Heart right ventricle (tissue), 16 donors: ENCODE results near the gene TRIM44. TPM values are rescaled to one million over a fixed set of nuclear protein-coding genes. Genes with fewer than 3 reads are reported as not detected.

Experiments used
- ATAC-seq, 8 donors: fragments of 200-7000 bp; cut with Tn5 transposase; one replicate each; pipeline ENCODE4 v1.9.1; 2020; ENCODE audit warnings: mild to moderate bottlenecking in 8 of 8, moderate library complexity in 8 of 8, moderate number of reproducible peaks in 1 of 8
- DNase-seq, 2 donors: peaks; one replicate each; pipeline ENCODE4 v3.0.0-alpha.2; 2020
- H3K27ac ChIP-seq, 10 donors: fragments of 200-600 bp; sonication (generic) in 2 of 10; one replicate each; pipeline versions ENCODE4 v1.5.0 to v1.8.0; 2020 to 2022; ENCODE audit warnings: mild to moderate bottlenecking in 3 of 10
- H3K27me3 ChIP-seq, 7 donors: fragments of 200-600 bp; one replicate each; pipeline ENCODE4 v1.8.0; 2021 to 2022; ENCODE audit warnings: mild to moderate bottlenecking in 2 of 7
- H3K36me3 ChIP-seq, 9 donors: fragments of 200-600 bp; sonication (generic) in 1 of 9; one replicate each; pipeline versions ENCODE4 v1.5.0 to v1.8.0; 2020 to 2022; ENCODE audit warnings: mild to moderate bottlenecking in 2 of 9
- H3K4me1 ChIP-seq, 9 donors: fragments of 200-600 bp; sonication (generic) in 1 of 9; one replicate each; pipeline versions ENCODE4 v1.5.0 to v1.8.0; 2020 to 2022; ENCODE audit warnings: mild to moderate bottlenecking in 4 of 9
- H3K4me3 ChIP-seq, 10 donors: fragments of 200-600 bp; sonication (generic) in 2 of 10; one replicate each; pipeline versions ENCODE4 v1.5.0 to v1.8.0; 2020 to 2022; ENCODE audit warnings: mild to moderate bottlenecking in 7 of 10, moderate library complexity in 2 of 10
- H3K9me3 ChIP-seq, 11 donors: fragments of 200-600 bp in 10 of 11; sonication (generic) in 2 of 11; one replicate each; pipeline versions ENCODE4 v1.5.0 to v1.8.0; 2013 to 2022; ENCODE audit warnings: mild to moderate bottlenecking in 2 of 11, control low read depth in 1 of 11, moderate library complexity in 1 of 11
- CTCF ChIP-seq, 9 donors: fragments of 200-600 bp; sonication (generic) in 2 of 9; IDR thresholded peaks; one replicate each; pipeline versions ENCODE4 v1.5.0 to v1.8.0; 2021 to 2022; ENCODE audit warnings: antibody characterized with exemption in 9 of 9, mild to moderate bottlenecking in 5 of 9, moderate library complexity in 1 of 9
- WGBS, 2 donors: extraction: QIAGEN DNeasy Blood & Tissue Kit; methylation state at CpG; one replicate each; pipeline ENCODE4 v1.1.7; 2013; ENCODE audit warnings: inconsistent platforms in 1 of 2; 5-methylcytosine and 5-hydroxymethylcytosine counted together
- intact Hi-C, 10 donors: fragments of 100-400 bp; cut with DNase I; formaldehyde crosslinking; loops; one replicate each; pipeline versions ENCODE4 v1.11.1 to v1.14.2; 2022
- polyA plus RNA-seq, 2 donors: library from polyadenylated mRNA; stranded (reverse); fragments of 200-250 nt; gene quantifications; one replicate each; pipeline ENCODE4 v1.2.3, GENCODE V29; 2013
- total RNA-seq, 10 donors: library from RNA; stranded (reverse); fragmentation: NEBNext Ultra II Directional in 3 of 10; extraction: Animal tissue kit (Norgen Biotek cat#: 25700) in 3 of 10; gene quantifications; one replicate each; pipeline versions ENCODE4 v1.2.1 to v1.2.4, GENCODE V29; 2021 to 2023
- donor health status: Arrhythmogenic right ventricular cardiomyopathy.
- donor health status: ischemic (EF 13 %, LVEDD 7.1; RV severe dilation, severe dysfunction).
- donor health status: healthy with polysubstance abuse.
- donor health status: DM: no; HTN: yes; CAD: no.
- donor health status: DM: no; HTN: no; CAD: no.
- donor health status: ischemic (EF 25% LVEDD 6.9; RV normal size, moderate dysfunction).
- donor health status: ischemic (EF 25% LVEDD 5.7; RV mildly dilated, moderate dysfunction).
- donor health status: healthy.
- donor health status: DM: yes; HTN: yes; CAD: no.
- donor health status: Ischemic cardiomyopathy.
- donor health status: ischemic (EF 35%, LVEDD 5.7; RV mildly dilated, moderate dysfunction).
- donor health status: nonischemic (EF 11% LVEDD 7.7; RV severe dilation, severe dysfunction).
- donor health status: DM: yes; HTN: yes; CAD: no.
- donor health status: PGD.
- donor health status: ischemic (EF 29% LVEDD 5.4; RV normal size, mild dysfunction).
- donor health status: nonischemic (EF 23%, LVEDD 6.1; RV moderate dilation, normal function).

TRIM44 gene
- total and polyA plus RNA-seq, 12 donors, result 6.4 to 59.2 (median 44.5) TPM

- ATAC-seq (no peak), DNase-seq (no peak)
- Histone ChIP-seq H3K4me3 (no peak overlapping the region), H3K36me3 (peaks cover 0 to 17% (median 8%) of the 10 kb centered on the region in 9 donors), H3K27ac (no peak overlapping the region), H3K4me1 (peaks cover 0 to 68% (median 40%) of the 10 kb centered on the region in 9 donors), H3K9me3 (no peaks in the 10 kb centered on the region), H3K27me3 (no peaks in the 10 kb centered on the region)
- WGBS, 2 donors, result 96 to 98% methylated on average over 1 of the region's 1 CpG
- intact Hi-C loops, result no loop called here
- TF ChIP-seq CTCF (IDR thresholded peaks at IDR 0.05), result no peak
These were observed 18.7 kb downstream of the TRIM44 start for GRCh38 chr11:35681163-35681767.

GRCh38 chr11:35682230-35683173 is 19.9 kb downstream of the TRIM44 start:
- no peak for TF ChIP-seq CTCF (IDR thresholded peaks at IDR 0.05)
- ATAC-seq (peak in 5 of 8 donors; percentile 46 to 71 (median 62)), DNase-seq (no peak)
- no peaks in the 10 kb centered on the region for H3K9me3 ChIP-seq
- peaks cover 0 to 58% (median 32%) of the 10 kb centered on the region in 9 donors for H3K4me1 ChIP-seq
- WGBS, 2 donors, result 43 to 48% methylated on average over 9 of the region's 9 CpGs
- H3K4me3 ChIP-seq, result no peak overlapping the region
- peak overlapping the region in 1 of 10 donors; percentile 2 for H3K27ac ChIP-seq
- intact Hi-C loops, result no loop called here
- H3K36me3 ChIP-seq, result peaks cover 0 to 29% (median 16%) of the 10 kb centered on the region in 9 donors
- H3K27me3 ChIP-seq, result no peaks in the 10 kb centered on the region

- ATAC-seq (peak in 1 of 8 donors; percentile 59), DNase-seq (no peak)
- H3K4me1 ChIP-seq, result peaks cover 0 to 58% (median 33%) of the 10 kb centered on the region in 9 donors
- H3K4me3 ChIP-seq, result no peak overlapping the region
- no peak overlapping the region for H3K27ac ChIP-seq
- TF ChIP-seq CTCF (IDR thresholded peaks at IDR 0.05), result no peak
- WGBS, 2 donors, result 70 to 74% methylated on average over 1 of the region's 1 CpG
- no peaks in the 10 kb centered on the region for H3K27me3 ChIP-seq
- peaks cover 0 to 33% (median 16%) of the 10 kb centered on the region in 9 donors for H3K36me3 ChIP-seq
- no peaks in the 10 kb centered on the region for H3K9me3 ChIP-seq
- intact Hi-C loops, result no loop called here
These were observed 21.3 kb downstream of the TRIM44 start for GRCh38 chr11:35683728-35684339.

- no peak for TF ChIP-seq CTCF (IDR thresholded peaks at IDR 0.05)
- Histone ChIP-seq H3K4me3 (no peak overlapping the region), H3K27me3 (no peaks in the 10 kb centered on the region), H3K36me3 (peaks cover 0 to 37% (median 16%) of the 10 kb centered on the region in 9 donors), H3K9me3 (no peaks in the 10 kb centered on the region), H3K4me1 (peaks cover 0 to 50% (median 31%) of the 10 kb centered on the region in 9 donors), H3K27ac (no peak overlapping the region)
- ATAC-seq, result peak in 1 of 8 donors; percentile 60
- intact Hi-C loops, result no loop called here
- DNase-seq, result no peak
These were observed 25.4 kb downstream of the TRIM44 start for GRCh38 chr11:35688023-35688422.
